Adrenal gland (tissue), 5 donors: ENCODE results near the gene RPLP2.

Experiments
- POLR2A ChIP-seq, 2 donors: fragments of 450-650 bp; IDR thresholded peaks; one replicate each; pipeline ENCODE4 v1.6.1; 2017; ENCODE audit warnings: antibody characterized with exemption in 2 of 2, mild to moderate bottlenecking in 2 of 2, moderate library complexity in 1 of 2
- TF ChIP-seq, protein P1 (sequence below), 6 experiments: fragments of 450-650 bp in 4 of 6; fragments of 200-600 bp in 2 of 6; sonication (generic) in 1 of 6; IDR thresholded peaks; 1 replicate in 5 of 6; 2 replicates in 1 of 6; pipeline versions ENCODE4 v1.5.1 to v1.8.0; 2016 to 2021; ENCODE audit warnings: antibody characterized with exemption in 6 of 6, mild to moderate bottlenecking in 2 of 6, moderate library complexity in 1 of 6
- donor health status: DM: no; HTN: no; CAD: no.

GRCh38 chr11:790721-791564 is 18.8 kb upstream of the RPLP2 start:
- TF ChIP-seq, protein P1, sequence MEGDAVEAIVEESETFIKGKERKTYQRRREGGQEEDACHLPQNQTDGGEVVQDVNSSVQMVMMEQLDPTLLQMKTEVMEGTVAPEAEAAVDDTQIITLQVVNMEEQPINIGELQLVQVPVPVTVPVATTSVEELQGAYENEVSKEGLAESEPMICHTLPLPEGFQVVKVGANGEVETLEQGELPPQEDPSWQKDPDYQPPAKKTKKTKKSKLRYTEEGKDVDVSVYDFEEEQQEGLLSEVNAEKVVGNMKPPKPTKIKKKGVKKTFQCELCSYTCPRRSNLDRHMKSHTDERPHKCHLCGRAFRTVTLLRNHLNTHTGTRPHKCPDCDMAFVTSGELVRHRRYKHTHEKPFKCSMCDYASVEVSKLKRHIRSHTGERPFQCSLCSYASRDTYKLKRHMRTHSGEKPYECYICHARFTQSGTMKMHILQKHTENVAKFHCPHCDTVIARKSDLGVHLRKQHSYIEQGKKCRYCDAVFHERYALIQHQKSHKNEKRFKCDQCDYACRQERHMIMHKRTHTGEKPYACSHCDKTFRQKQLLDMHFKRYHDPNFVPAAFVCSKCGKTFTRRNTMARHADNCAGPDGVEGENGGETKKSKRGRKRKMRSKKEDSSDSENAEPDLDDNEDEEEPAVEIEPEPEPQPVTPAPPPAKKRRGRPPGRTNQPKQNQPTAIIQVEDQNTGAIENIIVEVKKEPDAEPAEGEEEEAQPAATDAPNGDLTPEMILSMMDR (IDR thresholded peaks at IDR 0.05) = no peak
- TF ChIP-seq POLR2A (IDR thresholded peaks at IDR 0.05) = no peak
